Stimulated activated CD4-positive, alpha-beta T cell treated with anti-CD3 and anti-CD28 coated beads, Interleukin-2, amount 100 ng/mL, for 48 hours (primary cell): ENCODE results near the gene NELL1.

ENCODE experiments used
- DNase-seq, 2 donors: peaks; one replicate each; pipeline ENCODE4 v3.0.0-alpha.2; 2020

Gene NELL1

GRCh38 chr11:20669820-20670684, 666 bp downstream of the NELL1 start:
- no peak for DNase-seq

GRCh38 chr11:20670932-20671403, 1.6 kb downstream of the NELL1 start:
- no peak for DNase-seq

GRCh38 chr11:20671856-20672546, 2.6 kb downstream of the NELL1 start:
- DNase-seq: no peak

GRCh38 chr11:20672575-20672974, 3.2 kb downstream of the NELL1 start:
- DNase-seq: no peak

GRCh38 chr11:20676658-20677057, 7.3 kb downstream of the NELL1 start:
- no peak for DNase-seq

GRCh38 chr11:20688761-20689160, 19.4 kb downstream of the NELL1 start:
- DNase-seq: no peak

GRCh38 chr11:20707876-20708275, 38.5 kb downstream of the NELL1 start:
- no peak for DNase-seq

- no peak for DNase-seq
Observed at GRCh38 chr11:20712912-20713311, 43.5 kb downstream of the NELL1 start.

- no peak for DNase-seq
Observed at GRCh38 chr11:20715464-20715863, 46.1 kb downstream of the NELL1 start.

GRCh38 chr11:20715931-20716330, 46.5 kb downstream of the NELL1 start:
- no peak for DNase-seq

GRCh38 chr11:20719821-20720220, 50.4 kb downstream of the NELL1 start:
- DNase-seq: no peak

- no peak for DNase-seq
Observed at GRCh38 chr11:20723366-20723765, 54.0 kb downstream of the NELL1 start.

- no peak for DNase-seq
Observed at GRCh38 chr11:20729597-20730105, 60.3 kb downstream of the NELL1 start.

- DNase-seq: no peak
Observed at GRCh38 chr11:20731676-20732215, 62.4 kb downstream of the NELL1 start.

GRCh38 chr11:20739107-20739506, 69.7 kb downstream of the NELL1 start:
- DNase-seq: no peak

- no peak for DNase-seq
Observed at GRCh38 chr11:20739577-20739976, 70.2 kb downstream of the NELL1 start.

GRCh38 chr11:20754933-20755332, 85.5 kb downstream of the NELL1 start:
- DNase-seq: no peak

- no peak for DNase-seq
Observed at GRCh38 chr11:20759541-20759940, 90.2 kb downstream of the NELL1 start.

- DNase-seq: no peak
Observed at GRCh38 chr11:20760811-20761210, 91.4 kb downstream of the NELL1 start.

GRCh38 chr11:20762116-20762844, 92.9 kb downstream of the NELL1 start:
- no peak for DNase-seq

GRCh38 chr11:20762980-20763379, 93.6 kb downstream of the NELL1 start:
- no peak for DNase-seq

- no peak for DNase-seq
Observed at GRCh38 chr11:20770414-20770946, 101.1 kb downstream of the NELL1 start.

- DNase-seq: no peak
Observed at GRCh38 chr11:20771026-20771425, 101.6 kb downstream of the NELL1 start.
